HEK293T (cell line): ENCODE measurements around the gene ACSL5.

Source experiments
- CTCF ChIA-PET: fragments of 350-600 bp; formaldehyde crosslinking; extraction: SDS; loops from one replicate; lab custom pipeline; 2021; ENCODE audit warnings: antibody characterized with exemption, inconsistent platforms; lab: Yijun Ruan, JAX
- POLR2A ChIA-PET: fragments of 350-600 bp; formaldehyde crosslinking; extraction: SDS; loops from one replicate; lab custom pipeline; 2020; ENCODE audit warnings: antibody characterized with exemption, inconsistent platforms; lab: Yijun Ruan, JAX
- DNase-seq: peaks from one replicate; pipeline ENCODE4 v3.0.0; 2012; ENCODE audit warnings: mixed read lengths; ENCODE audit errors: extremely low spot score
- ARNT ChIP-seq: fragments of 450-650 bp; IDR thresholded peaks from 2 replicates; pipeline ENCODE4 v1.6.1; 2017; ENCODE audit warnings: mild to moderate bottlenecking
- BHLHE40 ChIP-seq: fragments of 450-650 bp; IDR thresholded peaks from 2 replicates; pipeline ENCODE4 v1.6.1; 2016; ENCODE audit warnings: mild to moderate bottlenecking, moderate library complexity, borderline replicate concordance
- CTBP1 ChIP-seq: fragments of 450-650 bp; IDR thresholded peaks from 2 replicates; pipeline ENCODE4 v1.6.1; 2016; ENCODE audit warnings: borderline replicate concordance
- ELF4 ChIP-seq: fragments of 450-650 bp; IDR thresholded peaks from 2 replicates; pipeline ENCODE4 v1.6.1; 2017; ENCODE audit warnings: antibody characterized with exemption
- FOXA1 ChIP-seq: fragments of 450-650 bp; IDR thresholded peaks from 2 replicates; pipeline ENCODE4 v1.6.1; 2016; ENCODE audit warnings: mild to moderate bottlenecking
- FOXK2 ChIP-seq: fragments of 450-650 bp; IDR thresholded peaks from 2 replicates; pipeline ENCODE4 v1.6.1; 2016; ENCODE audit warnings: mild to moderate bottlenecking
- FOXM1 ChIP-seq: fragments of 450-650 bp; IDR thresholded peaks from 2 replicates; pipeline ENCODE4 v1.6.1; 2017; ENCODE audit warnings: mild to moderate bottlenecking, borderline replicate concordance
- HDGF ChIP-seq: fragments of 450-650 bp; IDR thresholded peaks from 2 replicates; pipeline ENCODE4 v1.6.1; 2017; ENCODE audit warnings: antibody characterized with exemption, borderline replicate concordance
- L3MBTL2 ChIP-seq: fragments of 450-650 bp; conservative IDR thresholded peaks from 2 replicates; pipeline ENCODE4 v1.6.1; 2016; ENCODE audit warnings: mild to moderate bottlenecking
- LEF1 ChIP-seq: fragments of 450-650 bp; IDR thresholded peaks from 2 replicates; pipeline ENCODE4 v1.6.1; 2017; ENCODE audit warnings: mild to moderate bottlenecking, borderline replicate concordance
- NFRKB ChIP-seq: fragments of 450-650 bp; IDR thresholded peaks from 2 replicates; pipeline ENCODE4 v1.6.1; 2016; ENCODE audit warnings: mild to moderate bottlenecking, moderate library complexity
- PKNOX1 ChIP-seq: fragments of 450-650 bp; IDR thresholded peaks from 2 replicates; pipeline ENCODE4 v1.6.1; 2016
- SP1 ChIP-seq: fragments of 450-650 bp; IDR thresholded peaks from 2 replicates; pipeline ENCODE4 v1.6.1; 2017
- SUZ12 ChIP-seq: fragments of 450-650 bp; IDR thresholded peaks from 2 replicates; pipeline ENCODE4 v1.6.1; 2016; ENCODE audit warnings: mild to moderate bottlenecking
- TARDBP ChIP-seq: fragments of 450-650 bp; IDR thresholded peaks from 2 replicates; pipeline ENCODE4 v1.6.1; 2016
- ZNF384 ChIP-seq: fragments of 450-650 bp; IDR thresholded peaks from 2 replicates; pipeline ENCODE4 v1.6.1; 2016

ACSL5 gene

GRCh38 chr10:112424651-112425050 lies 50.7 kb downstream of the ACSL5 start:
- TF ChIP-seq ZNF384 = no peak
- no peak for TF ChIP-seq NFRKB
- TF ChIP-seq SUZ12 = no peak
- no peak for TF ChIP-seq HDGF
- TF ChIP-seq BHLHE40 = no peak
- TF ChIP-seq TARDBP = no peak
- TF ChIP-seq ELF4 = no peak
- no peak for TF ChIP-seq LEF1
- TF ChIP-seq FOXA1 = no peak
- TF ChIP-seq FOXM1 = no peak
- no peak for TF ChIP-seq CTBP1
- TF ChIP-seq ARNT = no peak
- TF ChIP-seq PKNOX1 = no peak
- no peak for TF ChIP-seq SP1
- no peak for TF ChIP-seq FOXK2
- CTCF ChIA-PET = interaction anchor here (1.4 kb wide), 1 partner anchor 10 kb away, joined by 4 read pairs; no protein-coding TSS in a partner anchor
- POLR2A ChIA-PET = no interaction called here
- DNase-seq = no peak

DNA sequence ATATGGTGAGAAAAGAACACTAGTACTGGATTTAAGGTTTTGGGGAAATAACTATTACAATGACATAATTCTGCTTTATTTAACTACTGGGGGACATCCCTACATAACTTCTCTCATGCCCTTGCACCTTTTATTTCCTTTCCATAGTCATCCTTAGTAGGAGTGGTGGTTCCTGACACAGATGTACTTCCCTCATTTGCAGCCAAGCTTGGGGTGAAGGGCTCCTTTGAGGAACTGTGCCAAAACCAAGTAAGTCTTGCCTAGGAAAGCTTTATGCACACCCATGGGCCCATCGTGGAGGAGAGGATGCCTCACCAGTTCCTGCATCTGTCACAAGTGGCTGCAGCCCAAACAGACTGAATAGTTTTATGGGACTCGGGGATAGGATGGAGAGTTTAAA lies 52.2 kb downstream of the ACSL5 start:
- DNase-seq = no peak
- TF ChIP-seq ELF4 = no peak
- TF ChIP-seq ARNT = no peak
- TF ChIP-seq HDGF = no peak
- no peak for TF ChIP-seq LEF1
- TF ChIP-seq FOXM1 = no peak
- TF ChIP-seq CTBP1 = no peak
- no peak for TF ChIP-seq SUZ12
- no peak for TF ChIP-seq TARDBP
- TF ChIP-seq L3MBTL2 = no peak
- TF ChIP-seq BHLHE40 = no peak
- no peak for TF ChIP-seq SP1
- no peak for TF ChIP-seq FOXA1
- no peak for TF ChIP-seq ZNF384
- no peak for TF ChIP-seq NFRKB
- no peak for TF ChIP-seq FOXK2
- CTCF ChIA-PET = no interaction called here
- POLR2A ChIA-PET = no interaction called here

DNA sequence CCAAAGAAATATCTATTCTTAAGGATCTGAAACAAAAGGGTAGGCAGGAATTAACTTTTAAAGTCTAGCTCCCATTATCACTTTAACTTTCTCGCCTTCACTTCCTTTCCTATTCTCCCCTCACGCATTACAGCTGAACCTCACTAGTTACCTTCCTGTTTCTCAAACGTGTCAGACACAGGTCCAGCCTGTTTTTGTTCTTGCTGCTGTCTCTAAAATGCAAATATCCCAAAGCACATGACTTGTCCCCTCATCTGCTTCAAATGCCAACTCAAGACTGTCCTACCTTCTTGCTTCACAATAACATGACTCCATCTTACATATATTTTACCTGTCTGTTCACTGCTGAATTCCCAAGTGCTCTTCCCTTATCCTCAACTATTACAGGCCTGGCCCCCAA lies 55.2 kb downstream of the ACSL5 start:
- no peak for DNase-seq
- POLR2A ChIA-PET = no interaction called here
- TF ChIP-seq TARDBP (no peak), ELF4 (no peak), SUZ12 (no peak), SP1 (no peak), BHLHE40 (no peak), FOXA1 (no peak)
- CTCF ChIA-PET = no interaction called here

- no peak for TF ChIP-seq ARNT
- TF ChIP-seq FOXK2 = no peak
- no peak for TF ChIP-seq HDGF
- TF ChIP-seq ZNF384 = no peak
- no peak for TF ChIP-seq SUZ12
- TF ChIP-seq L3MBTL2 = no peak
- TF ChIP-seq NFRKB = no peak
- TF ChIP-seq FOXA1 = no peak
- no peak for TF ChIP-seq CTBP1
- TF ChIP-seq SP1 = no peak
- no peak for TF ChIP-seq ELF4
- TF ChIP-seq PKNOX1 = no peak
- TF ChIP-seq FOXM1 = no peak
- TF ChIP-seq TARDBP = no peak
- TF ChIP-seq BHLHE40 = no peak
- no peak for TF ChIP-seq LEF1
- DNase-seq = no peak
- ChIA-PET POLR2A (no interaction called here), CTCF (no interaction called here)
Observed at GRCh38 chr10:112429654-112430230, 55.8 kb downstream of the ACSL5 start.

- TF ChIP-seq ELF4 (no peak), FOXK2 (no peak), ARNT (no peak), LEF1 (no peak), ZNF384 (no peak), SUZ12 (no peak), NFRKB (no peak), FOXM1 (no peak), SP1 (no peak), PKNOX1 (no peak), HDGF (no peak), FOXA1 (no peak), L3MBTL2 (no peak), CTBP1 (no peak), BHLHE40 (no peak), TARDBP (no peak)
- CTCF ChIA-PET = interaction anchor here (0.7 kb wide), 1 partner anchor 1591 kb away, joined by 3 read pairs; no protein-coding TSS in a partner anchor
- no peak for DNase-seq
- POLR2A ChIA-PET = no interaction called here
Observed at GRCh38 chr10:112433136-112433535, 59.2 kb downstream of the ACSL5 start.

DNA sequence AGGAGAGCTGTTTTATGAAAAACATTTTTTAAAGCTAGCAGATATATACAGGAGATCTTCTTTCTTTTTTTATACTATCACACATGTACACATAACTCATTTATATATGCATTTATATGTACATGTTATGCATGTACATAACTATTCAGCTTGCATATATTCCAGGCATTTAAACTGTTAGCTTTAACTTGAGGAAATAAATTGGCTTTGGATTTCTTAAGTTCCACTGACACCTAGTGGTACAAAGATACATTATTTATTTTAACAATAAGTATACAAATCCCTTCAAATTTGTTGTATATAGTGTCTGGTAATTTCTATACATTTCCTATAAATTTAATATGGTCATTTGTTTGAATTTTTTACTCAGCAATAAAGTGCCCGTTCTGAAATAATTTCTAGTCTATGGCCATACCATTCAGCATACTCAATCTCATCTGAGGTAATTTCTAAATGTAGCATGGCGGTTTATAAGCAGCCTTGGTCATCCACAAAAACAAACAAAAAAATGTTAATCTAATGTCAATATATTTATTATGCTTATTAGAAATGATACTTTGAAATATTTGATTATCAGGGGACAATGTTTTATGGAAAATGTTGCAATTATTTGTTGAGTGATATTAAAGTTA lies 61.2 kb downstream of the ACSL5 start:
- DNase-seq = no peak
- ChIA-PET CTCF (interaction anchor here (0.6 to 1.1 kb wide), 5 partner anchors 10 to 127 kb away, joined by 3 to 4 read pairs (median 3); no protein-coding TSS in a partner anchor), POLR2A (no interaction called here)
- TF ChIP-seq LEF1 (no peak), FOXA1 (no peak), ELF4 (no peak), TARDBP (no peak)
